T1000 (cell line): ENCODE measurements around the gene CSF2RB.
"Not testable (repeated sequence)": the region's sequence is repeated elsewhere in the genome, so short reads cannot be mapped to it uniquely, and the experiment has no call there.

ENCODE experiments used
- DNase-seq: peaks from one replicate; lab custom pipeline; 2025; ENCODE audit warnings: mixed read lengths; lab: John Stamatoyannopoulos, UW

Gene CSF2RB

DNA sequence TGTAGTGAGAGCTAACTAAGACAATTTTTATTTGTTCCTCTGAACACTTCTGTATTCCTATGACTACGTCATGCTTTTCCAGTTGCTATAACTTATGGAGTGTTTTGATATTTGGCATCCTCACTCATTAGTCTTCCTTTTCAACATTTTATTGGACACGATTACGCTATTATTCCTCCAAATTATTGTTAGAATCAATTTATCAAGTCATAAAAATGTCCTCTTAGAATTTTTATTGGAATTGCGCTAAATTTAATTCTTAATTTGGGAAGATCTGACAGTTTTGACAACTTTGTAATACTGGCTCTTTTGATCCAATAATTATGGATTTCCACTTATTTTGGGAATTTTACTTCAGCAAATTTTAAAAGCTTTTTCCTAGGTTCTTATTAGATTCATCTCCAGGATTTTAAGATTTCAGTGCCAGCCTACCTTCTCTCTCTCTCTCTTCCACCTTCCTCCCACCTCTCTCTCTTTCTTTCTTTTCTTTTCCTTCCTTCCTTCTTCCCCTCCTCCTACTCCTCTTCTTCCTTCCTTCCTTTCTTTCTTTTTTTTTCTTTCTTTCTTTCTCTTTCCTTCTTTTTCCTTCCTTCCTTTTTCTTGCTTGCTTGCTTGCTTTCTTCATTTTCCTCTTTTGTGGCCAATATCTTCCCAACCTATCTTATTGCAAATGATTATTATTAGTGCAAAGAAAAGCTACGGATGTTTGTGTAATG is 55.0 kb downstream of the CSF2RB start:
- no peak for DNase-seq

DNA sequence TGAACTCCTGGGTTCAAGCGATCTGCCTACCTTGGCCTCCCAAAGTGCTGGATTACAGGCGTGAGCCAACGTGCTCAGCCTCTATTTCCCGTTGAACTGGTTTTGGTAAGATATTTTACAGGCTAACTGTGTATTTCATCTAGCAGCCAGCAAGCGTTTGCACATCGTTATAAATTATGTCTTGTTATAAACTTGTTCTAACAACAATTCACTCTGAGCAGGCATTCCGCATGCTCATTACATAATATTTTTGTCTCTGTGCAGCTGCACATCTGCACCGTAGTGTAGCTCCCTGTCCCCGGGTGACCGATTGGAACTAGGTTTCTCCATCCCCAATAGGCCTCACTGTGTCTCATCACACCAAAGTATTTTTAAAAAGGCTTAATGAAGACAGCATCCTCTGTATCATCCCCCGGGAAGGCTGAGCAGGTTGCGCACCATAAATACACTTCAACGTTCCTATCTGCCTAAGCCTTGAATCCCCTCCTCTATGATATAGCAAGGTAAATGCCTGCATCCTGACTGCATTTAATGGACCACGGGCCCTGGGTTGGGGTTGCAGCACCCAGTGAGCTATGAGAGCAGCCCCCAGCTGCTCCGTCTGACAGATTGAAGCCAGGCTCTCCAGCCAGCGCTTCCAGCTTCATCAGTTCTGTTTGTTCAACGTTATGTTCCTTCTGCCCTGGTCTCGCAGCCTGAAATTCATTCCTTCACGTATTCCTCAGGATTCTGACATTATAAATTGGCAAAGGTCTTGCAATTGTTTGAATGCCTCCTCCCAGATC is 58.1 kb downstream of the CSF2RB start:
- no peak for DNase-seq

DNA sequence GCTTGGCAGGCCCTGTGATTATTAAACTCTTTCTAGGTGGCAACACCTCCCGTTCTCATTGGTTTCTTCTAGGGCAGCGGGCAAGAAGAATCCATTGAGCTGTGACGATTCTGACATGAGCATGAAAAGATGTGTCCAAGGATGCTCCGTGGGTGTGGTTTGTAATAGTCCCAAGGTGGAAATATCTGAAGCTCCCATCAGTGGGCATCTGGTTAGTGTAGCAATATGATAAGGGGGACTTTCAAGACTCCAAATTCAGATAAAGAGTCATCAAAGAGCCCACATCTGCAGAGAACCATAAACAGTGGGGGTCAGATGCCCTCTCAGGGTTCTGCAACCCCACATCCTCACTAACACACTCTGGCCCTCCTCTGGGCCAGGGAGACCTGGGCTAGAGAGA is 63.2 kb downstream of the CSF2RB start:
- no peak for DNase-seq

DNA sequence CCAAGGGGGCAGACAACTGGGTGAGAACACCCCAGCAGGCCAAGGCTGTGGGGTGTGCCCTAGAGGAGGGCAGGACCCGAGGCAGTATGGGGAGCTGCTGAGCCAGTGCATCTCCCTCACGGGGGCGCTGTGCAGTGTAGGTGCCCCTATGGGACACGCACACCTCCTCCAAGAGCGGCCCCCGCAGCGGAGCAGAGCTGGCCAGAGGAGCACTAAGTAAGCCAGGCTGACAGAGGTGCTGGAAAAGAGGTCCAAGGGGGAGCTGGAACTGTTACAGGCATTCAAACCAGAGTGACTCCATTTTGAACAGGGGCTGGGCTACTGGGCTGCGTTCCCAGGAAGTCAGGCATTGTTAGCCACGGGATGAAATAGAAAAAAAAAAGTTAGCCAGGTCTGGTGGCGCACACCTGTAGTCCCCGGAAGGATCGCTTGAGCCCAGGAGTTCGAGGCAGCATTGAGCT is 64.0 kb downstream of the CSF2RB start:
- no peak for DNase-seq

DNA sequence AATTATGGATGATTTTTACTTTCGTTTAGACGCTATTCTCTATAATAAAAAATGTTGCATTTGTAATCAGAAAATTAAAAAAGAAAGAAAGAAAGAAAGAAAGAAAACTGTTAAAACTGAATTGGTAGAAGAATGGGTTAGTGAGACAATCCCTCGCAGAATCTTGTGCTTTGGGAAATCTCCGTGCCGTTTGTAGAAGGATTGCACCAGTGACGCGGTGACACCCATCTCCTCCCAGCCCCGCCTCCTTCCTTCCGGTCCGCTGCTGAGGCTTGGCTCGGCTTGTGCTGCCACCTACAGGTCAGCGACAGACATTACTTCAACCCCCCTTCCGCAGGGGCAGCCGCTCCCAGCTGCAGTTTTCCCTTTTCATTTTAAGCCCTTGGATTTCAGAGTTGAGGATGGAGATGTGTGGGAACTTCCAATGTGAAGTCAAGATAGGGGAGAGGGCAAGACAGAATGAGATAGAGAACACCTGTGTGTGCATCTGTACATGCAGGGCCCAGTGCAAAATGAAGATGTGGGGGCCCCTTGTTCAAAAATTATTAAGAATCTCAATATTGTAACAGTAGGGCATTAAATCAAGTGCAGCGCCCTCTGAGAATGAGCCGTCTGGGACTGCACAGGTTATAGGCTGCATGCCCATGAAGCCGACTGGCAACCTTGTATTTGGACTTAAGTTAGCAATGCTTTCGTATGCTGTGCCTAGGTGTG is 64.7 kb downstream of the CSF2RB start:
- DNase-seq: peak; percentile 54

DNA sequence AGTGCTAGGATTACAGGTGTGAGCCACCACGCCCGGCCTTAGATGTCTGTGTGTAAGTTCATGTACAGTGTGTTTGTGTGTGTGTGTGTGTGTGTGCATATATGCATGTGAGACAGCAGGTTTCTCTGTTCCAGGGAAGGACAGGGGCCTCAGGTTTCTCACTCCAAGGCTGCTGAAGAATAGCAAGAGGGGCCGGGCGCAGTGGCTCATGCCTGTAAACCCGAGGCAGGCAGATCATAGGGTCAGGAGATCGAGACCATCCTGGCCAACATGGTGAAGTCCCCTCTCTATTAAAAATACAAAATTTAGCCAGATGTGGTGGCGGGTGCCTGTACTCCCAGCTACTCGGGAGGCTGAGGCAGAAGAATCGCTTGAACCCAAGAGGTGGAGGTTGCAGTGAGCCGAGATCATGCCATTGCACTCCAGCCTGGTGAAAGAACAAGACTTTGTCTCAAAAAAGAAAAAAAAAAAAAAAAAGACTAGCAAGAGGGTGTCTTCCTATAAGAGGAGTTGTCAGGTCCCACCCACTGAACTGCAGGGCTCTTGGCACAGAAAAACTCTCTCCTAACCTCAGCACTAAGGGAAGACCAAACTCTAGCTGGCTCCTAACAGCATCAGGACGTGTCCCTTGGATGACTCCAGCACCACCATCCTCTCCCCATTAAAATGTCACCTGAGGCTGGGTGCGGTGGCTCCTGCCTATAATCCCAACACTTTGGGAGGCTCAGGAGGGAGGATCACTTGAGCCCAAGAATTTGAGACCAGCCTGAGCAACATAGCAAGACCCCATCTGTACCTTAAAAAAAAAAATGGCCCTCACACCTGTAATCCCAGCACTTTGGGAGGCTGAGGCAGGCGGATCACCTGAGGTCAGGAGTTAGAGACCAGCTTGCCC is 65.8 kb downstream of the CSF2RB start:
- no peak for DNase-seq

DNA sequence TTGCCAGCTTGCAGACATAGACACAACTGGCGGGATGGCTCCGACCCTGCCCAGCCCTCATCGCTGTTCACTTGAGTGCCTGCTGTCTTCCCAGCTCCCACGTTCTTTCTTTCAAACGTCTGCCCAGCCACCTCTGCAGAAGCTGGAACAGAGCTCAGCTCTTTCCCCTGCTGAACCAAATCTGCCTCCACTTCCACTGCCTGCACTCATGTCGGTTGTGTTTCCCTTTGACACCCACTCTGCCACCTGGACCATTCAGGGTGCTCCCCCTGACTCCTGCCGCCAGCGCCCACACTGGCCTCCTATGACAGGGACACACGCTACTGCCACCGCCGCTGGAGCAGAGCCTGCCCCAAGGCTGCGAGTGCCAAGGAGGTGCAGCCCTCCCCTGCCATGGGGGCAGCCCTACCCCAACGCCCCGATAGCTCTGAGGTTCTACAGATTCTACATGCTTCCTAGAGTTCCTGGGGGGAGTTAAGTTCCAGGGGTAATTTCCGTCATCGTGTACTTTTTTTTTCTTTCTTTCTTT is 67.9 kb downstream of the CSF2RB start:
- DNase-seq: no peak

DNA sequence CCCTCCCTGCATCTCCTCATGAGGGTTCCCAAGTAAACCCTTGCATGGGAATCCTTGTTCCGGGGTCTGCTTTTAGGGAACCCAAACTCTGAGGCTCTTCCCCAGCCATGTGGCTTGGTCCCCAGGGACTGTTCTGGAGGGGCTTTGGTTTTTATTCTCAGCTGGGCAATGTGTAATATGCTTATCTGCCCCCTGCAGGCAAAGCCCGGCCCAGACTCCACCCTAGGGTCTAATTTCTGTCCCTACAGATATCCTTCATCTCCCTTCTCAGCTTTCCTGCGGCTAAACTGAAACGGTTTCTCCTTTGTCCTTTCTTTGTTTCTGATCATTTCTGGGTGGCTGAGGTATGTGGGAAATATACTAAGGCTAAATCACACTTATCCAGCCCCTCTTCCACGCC is 68.7 kb downstream of the CSF2RB start:
- no peak for DNase-seq

DNA sequence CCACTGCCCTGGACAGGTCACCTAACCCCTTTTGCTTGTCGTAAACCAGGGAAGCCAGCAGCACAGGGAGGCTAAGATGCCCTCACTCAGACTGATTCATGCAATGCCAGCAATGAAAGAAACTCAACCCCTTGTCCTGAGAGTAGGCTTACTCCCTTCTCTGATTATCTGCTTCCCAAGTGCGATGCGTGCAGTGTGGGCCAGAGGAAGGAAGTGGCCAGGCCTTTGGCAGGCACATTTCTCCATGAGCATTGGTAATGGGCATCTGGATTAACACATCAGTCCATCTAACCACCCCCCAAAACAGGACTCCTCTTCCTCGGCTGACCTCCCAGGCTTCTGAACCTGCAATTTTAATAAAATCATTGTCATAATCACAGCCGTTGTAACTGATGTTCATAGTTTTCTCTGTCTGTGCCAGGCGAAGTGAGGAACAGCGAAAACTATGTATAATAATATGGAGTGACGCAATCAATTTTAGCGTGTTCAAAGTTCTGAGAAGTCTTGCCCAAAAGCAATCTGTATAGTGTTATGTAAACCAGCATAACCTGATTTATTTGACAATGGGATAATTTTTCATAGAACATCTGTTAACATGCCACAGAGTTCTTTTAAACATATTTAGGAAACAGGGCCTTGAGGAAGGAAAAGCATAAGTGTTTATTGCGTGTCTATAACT is 71.9 kb downstream of the CSF2RB start:
- no peak for DNase-seq

DNA sequence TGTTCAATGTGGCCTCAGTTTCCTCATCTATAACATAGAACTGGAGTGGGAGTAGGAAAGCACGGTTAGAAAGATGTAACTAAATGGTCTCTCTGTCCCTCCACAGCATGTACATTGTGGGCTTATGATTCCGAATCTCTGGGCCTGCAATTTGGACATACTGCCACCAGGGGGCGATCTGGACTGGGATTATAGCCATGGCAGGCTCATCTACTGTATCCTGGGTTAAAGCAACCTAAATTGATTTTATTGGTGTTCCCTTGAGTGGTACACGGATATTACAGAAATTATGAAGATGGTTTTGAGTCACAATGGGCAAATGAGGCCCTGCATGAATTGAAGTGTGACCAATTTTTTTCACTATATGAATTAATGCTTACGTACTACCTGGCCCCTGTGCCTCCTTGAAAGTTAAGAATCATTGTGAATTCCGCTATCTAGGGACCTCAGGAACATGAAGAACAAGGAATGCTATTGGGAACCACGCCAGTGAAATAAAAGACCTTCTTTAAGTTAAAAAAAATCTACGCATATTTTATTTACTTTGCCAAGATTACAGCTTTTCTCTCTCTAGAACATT is 72.9 kb downstream of the CSF2RB start:
- DNase-seq: no peak

DNA sequence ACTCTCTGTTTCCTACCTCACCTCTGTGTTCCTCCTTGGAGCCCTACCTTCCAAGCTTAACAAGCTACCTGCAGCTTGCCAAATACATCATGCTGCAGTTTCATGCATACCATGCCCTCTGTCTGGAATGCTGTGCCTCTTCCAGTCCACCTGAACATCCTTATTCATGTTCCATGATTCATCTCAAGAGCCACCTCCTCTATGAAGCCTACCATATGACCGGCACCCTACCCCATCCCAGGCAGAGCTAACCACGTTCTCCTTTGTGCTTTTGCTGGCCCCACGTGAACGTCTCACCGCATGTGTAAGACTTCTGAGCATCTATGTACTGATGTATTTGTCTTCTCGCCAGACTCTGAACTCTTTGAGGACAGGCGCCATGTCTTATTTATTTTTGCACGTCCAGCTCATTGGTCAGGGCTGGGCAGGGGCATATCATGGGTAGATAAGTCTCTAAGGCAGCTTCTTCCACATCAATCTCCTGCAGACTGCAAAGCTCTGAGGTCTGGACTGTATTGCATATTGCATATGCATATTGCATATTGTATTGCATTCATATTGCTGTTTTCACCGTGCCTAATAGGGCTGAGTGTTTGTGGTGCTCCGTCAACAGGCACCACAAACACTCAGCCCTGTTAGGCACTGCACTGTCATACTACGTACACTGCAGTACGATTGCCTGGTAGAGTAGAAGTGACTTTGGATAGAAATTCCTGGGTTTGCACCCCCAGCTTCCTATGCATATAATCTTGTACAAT is 74.8 kb downstream of the CSF2RB start:
- no peak for DNase-seq

DNA sequence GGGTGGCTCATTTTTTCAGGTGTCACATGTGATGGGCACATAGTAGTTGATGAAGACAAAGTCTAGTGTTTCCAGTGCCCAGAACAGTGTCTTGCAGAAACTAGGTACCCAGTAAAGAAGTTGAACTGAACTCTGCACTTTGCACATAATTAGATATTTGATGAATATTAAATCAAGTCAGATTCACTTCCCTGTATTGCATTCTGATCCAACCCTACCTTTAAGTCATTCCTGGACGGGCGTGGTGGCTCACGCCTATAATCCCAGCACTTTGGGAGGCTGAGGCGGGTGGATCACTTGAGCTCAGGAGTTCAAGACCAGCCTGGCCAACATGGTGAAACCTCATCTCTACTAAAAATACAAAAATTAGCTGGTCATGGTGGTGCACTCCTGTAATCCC is 75.6 kb downstream of the CSF2RB start:
- DNase-seq: not testable (repeated sequence)
